Stimulated activated CD4-positive, alpha-beta T cell treated with anti-CD3 and anti-CD28 coated beads, Interleukin-2, amount 100 ng/mL, for 24 hours (primary cell): ENCODE data around the gene SLC16A10.

Source experiments
- DNase-seq, 2 donors: peaks; one replicate each; pipeline ENCODE4 v3.0.0-alpha.2; 2020

The SLC16A10 gene

GRCh38 chr6:111265842-111266241, 178.5 kb downstream of the SLC16A10 start:
- DNase-seq, result no peak

- no peak for DNase-seq
Measured at GRCh38 chr6:111266276-111266675, 179.0 kb downstream of the SLC16A10 start.

DNA sequence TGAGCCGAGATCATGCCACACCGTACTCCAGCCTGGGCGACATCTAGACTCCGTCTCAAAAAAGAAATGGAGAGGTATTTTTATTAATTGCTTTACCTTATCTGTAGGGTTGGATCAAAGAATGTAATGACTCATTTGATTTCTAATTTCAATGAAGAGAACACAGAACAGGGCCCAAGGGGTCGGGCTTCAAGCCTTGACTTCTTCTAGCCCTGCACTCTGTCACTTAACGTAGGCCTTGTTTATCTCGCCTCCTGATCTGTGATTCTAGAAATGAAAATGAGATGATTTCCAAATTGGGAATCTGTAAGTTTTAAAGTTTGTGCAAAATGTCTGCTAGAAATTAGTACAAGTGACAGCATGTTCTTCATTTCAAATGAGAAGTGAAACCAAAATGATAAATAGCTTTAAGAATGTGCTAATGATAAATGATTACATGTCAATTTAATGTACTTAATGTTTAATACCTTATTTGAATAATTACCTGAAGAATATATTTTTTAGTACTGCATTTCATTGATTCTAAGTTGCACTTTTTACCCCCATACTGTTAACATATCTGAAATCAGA, 180.5 kb downstream of the SLC16A10 start:
- DNase-seq, result no peak

- no peak for DNase-seq
Measured at GRCh38 chr6:111269401-111269970, 182.2 kb downstream of the SLC16A10 start.

DNA sequence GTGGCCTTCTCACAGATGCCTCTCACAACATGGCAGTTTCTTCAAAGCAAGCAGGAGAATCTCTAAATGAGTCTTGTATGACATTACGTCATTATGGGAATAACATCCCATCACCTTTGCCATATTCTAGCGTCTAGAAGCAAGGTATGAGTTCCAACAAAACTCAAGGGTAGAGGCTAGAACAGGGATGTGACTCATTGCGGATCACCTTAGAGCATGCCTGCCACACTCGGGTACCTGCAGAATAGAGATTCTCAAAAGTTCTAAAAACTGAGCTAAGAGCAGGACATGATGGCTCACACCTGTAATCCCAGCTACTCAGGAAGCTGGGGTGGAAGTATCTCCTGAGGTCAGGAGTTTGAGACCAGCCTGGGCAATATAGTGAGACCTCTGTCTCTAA, 182.8 kb downstream of the SLC16A10 start:
- DNase-seq, result no peak

DNA sequence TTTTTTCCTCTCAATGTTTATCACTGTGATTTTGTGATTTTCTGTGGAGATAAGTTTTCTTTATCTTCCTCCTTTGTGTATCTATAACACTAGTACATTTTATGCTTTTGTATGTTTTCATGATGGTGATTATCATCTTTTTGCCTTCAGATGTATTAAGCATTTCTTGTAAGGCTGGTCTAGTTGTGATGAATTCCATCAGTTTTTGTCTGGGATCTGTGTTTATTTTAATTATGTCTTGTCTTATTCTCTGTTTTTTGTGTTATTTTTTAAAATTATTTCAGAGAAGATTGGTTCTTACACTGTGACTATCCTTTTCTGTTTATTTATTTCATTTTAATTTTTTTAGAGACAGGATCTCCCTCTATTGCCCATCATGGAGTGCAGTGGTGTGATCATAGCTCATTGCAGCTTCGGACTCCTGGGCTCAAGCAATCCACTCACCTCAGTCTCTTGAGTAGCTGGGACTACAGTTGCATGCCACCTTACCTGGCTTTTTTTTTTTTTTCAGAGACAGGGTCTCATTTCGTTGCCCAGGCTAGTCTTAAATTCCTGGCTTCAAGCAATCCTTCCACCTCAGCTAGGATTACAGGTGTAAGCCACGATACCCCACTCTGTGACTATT, 187.4 kb downstream of the SLC16A10 start:
- DNase-seq, result no peak

DNA sequence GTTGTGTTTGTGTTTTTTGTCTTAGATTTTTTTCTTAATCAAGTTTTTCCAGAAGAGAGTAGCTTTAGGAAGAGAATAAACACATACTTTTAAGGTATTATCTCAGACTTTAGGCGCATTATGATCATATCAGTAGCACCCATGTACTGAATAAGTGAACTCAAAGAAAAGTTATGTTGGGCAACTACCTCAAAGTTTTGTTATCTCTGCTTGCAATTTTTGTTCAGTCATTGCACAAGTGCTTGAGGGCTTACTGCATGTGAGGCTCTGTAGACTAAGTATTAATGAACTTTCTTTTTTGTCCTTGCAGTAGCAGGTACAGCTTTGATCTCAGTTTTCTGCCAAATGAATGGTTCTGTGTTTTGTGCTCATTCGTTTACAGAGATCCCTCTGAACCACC, 189.0 kb downstream of the SLC16A10 start:
- no peak for DNase-seq

DNA sequence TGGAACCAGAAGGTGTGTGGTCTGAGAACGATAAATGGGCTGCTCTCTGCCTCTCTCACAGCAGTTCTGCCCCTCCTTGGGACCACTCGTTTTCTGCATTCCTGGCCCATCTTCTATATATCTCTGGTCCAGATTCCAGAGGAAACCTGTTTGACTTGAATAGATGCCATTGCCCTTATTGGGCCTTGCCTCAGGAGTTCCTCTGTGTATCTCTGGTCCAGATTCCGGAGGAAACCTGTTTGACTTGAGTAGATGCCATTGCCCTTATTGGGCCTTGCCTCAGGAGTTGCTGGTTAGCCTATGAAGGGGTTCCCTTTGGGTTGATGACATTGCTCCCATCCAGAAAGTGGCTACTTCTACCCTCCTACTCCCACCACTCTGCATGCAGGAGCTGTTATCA, 189.4 kb downstream of the SLC16A10 start:
- no peak for DNase-seq

DNA sequence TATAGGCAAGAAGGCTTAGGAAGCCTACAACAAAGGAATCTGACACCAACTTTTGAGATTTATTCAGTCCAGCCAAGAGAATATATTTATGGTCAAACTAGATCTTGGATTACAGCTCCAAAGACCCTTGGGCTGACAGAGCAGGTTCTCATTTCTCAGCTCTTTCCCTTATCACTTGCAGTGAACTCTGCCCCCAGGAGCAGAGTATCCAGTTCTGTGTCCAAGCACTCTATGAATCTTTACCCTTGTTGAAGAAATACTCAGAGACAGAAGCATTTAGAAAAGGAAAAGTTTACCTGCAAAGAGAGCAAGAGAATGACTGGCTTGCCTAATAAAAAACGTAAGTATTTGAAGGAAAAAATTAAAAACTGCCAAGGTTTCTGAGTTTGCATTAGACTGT, 190.5 kb downstream of the SLC16A10 start:
- DNase-seq, result no peak

- no peak for DNase-seq
Measured at GRCh38 chr6:111278731-111279130, 191.4 kb downstream of the SLC16A10 start.

- DNase-seq, result no peak
Measured at GRCh38 chr6:111280445-111280955, 193.2 kb downstream of the SLC16A10 start.
